MV-4-11 (cell line): ENCODE data around the gene NLGN3.
A peak's percentile ranks its signal among the peaks of the same experiment; 100 is the strongest.

Experiments used
- DNase-seq: peaks from one replicate; lab custom pipeline; 2025; lab: John Stamatoyannopoulos, UW

The NLGN3 gene

GRCh38 chrX:71118032-71118984 is 26.3 kb upstream of the NLGN3 start, which contains the start of gene MED12:
Gene MED12 (plus strand): TSS chrX:71118596. CDS start chrX:71118755, 159 bp downstream.
- peak; percentile 67 for DNase-seq

- no peak for DNase-seq
These were observed 25.6 kb upstream of the NLGN3 start for GRCh38 chrX:71118985-71119535.

- DNase-seq = no peak
These were observed 16.3 kb upstream of the NLGN3 start for GRCh38 chrX:71128166-71128833.

- DNase-seq = peak; percentile 65
These were observed 15.5 kb upstream of the NLGN3 start for GRCh38 chrX:71128915-71129765.

GRCh38 chrX:71131510-71131909 is 13.1 kb upstream of the NLGN3 start:
- no peak for DNase-seq

- DNase-seq = no peak
These were observed 4.2 kb upstream of the NLGN3 start for GRCh38 chrX:71140440-71140839.

- no peak for DNase-seq
These were observed 1.1 kb upstream of the NLGN3 start for GRCh38 chrX:71143508-71143907.

- DNase-seq = peak; percentile 1
These were observed 3.0 kb downstream of the NLGN3 start for GRCh38 chrX:71147496-71148277.

- DNase-seq = no peak
These were observed 3.6 kb downstream of the NLGN3 start for GRCh38 chrX:71148278-71148663.

GRCh38 chrX:71151366-71151765 is 6.7 kb downstream of the NLGN3 start:
- no peak for DNase-seq

- DNase-seq = no peak
These were observed 9.6 kb downstream of the NLGN3 start for GRCh38 chrX:71154196-71154595.

- DNase-seq = no peak
These were observed 10.0 kb downstream of the NLGN3 start for GRCh38 chrX:71154641-71155040.

GRCh38 chrX:71158603-71159002 is 14.0 kb downstream of the NLGN3 start:
- DNase-seq = no peak

- no peak for DNase-seq
These were observed 14.7 kb downstream of the NLGN3 start for GRCh38 chrX:71159335-71159734.

GRCh38 chrX:71160475-71160874 is 15.8 kb downstream of the NLGN3 start:
- DNase-seq = no peak

GRCh38 chrX:71162981-71163380 is 18.3 kb downstream of the NLGN3 start:
- DNase-seq = no peak

- no peak for DNase-seq
These were observed 19.4 kb downstream of the NLGN3 start for GRCh38 chrX:71164071-71164470.

- DNase-seq = no peak
These were observed 21.8 kb downstream of the NLGN3 start for GRCh38 chrX:71166461-71166860.

- DNase-seq = no peak
These were observed 22.6 kb downstream of the NLGN3 start for GRCh38 chrX:71167031-71167781.

- DNase-seq = no peak
These were observed 23.5 kb downstream of the NLGN3 start for GRCh38 chrX:71168134-71168533.
